Thoracic aorta (tissue), 2 donors: Measurements from ENCODE around the gene ZFR. TPM values are rescaled to one million over a fixed set of nuclear protein-coding genes. Genes with fewer than 3 reads are reported as not detected.

Source experiments
- ATAC-seq: fragments of 150-250 bp; one replicate; pipeline ENCODE4 v1.8.0; 2017; ENCODE audit warnings: low read depth; ENCODE audit not compliant: insufficient number of reproducible peaks, low FRiP score
- DNase-seq: peaks from one replicate; pipeline ENCODE4 v3.0.0-alpha.2; 2020; ENCODE audit warnings: low spot score
- H3K27ac ChIP-seq, 2 donors: fragments of 200-600 bp; sonication (generic); 1 replicate in 1 of 2; 2 replicates in 1 of 2; pipeline ENCODE4 v1.5.1; 2016; ENCODE audit warnings: mild to moderate bottlenecking in 2 of 2, moderate library complexity in 2 of 2
- H3K27me3 ChIP-seq: fragments of 200-600 bp; sonication (generic); replicated peaks from 2 replicates; pipeline ENCODE4 v1.6.0; 2016; ENCODE audit warnings: mild to moderate bottlenecking; ENCODE audit not compliant: insufficient read depth
- H3K36me3 ChIP-seq: fragments of 200-600 bp; sonication (generic); one replicate; pipeline ENCODE4 v1.5.1; 2016
- H3K4me1 ChIP-seq, 2 donors: fragments of 200-600 bp; sonication (generic); 1 replicate in 1 of 2; 2 replicates in 1 of 2; pipeline versions ENCODE4 v1.5.1 to v1.6.0; 2016; ENCODE audit warnings: low read depth in 2 of 2, mild to moderate bottlenecking in 1 of 2; ENCODE audit not compliant: control insufficient read depth in 1 of 2
- H3K4me3 ChIP-seq: fragments of 200-600 bp; sonication (generic); 2 replicates; pipeline ENCODE4 v1.5.1; 2016; ENCODE audit warnings: mild to moderate bottlenecking
- H3K9me3 ChIP-seq: fragments of 200-600 bp; sonication (generic); 2 replicates; pipeline ENCODE4 v1.5.1; 2016
- total RNA-seq, 2 donors: library from RNA; depleted of rRNA; stranded (reverse); fragments of >200 nt; gene quantifications; one replicate each; pipeline versions ENCODE4 v1.1.0 to v1.2.3, GENCODE V29; 2016
- TF ChIP-seq, protein P1 (sequence below): fragments of 200-600 bp; sonication (generic); IDR thresholded peaks from one replicate; pipeline ENCODE4 v1.5.1; 2019; ENCODE audit warnings: antibody characterized with exemption

ZFR gene
- total RNA-seq, 2 donors from 2014 or later: 54.2 to 78.6 TPM

DNA sequence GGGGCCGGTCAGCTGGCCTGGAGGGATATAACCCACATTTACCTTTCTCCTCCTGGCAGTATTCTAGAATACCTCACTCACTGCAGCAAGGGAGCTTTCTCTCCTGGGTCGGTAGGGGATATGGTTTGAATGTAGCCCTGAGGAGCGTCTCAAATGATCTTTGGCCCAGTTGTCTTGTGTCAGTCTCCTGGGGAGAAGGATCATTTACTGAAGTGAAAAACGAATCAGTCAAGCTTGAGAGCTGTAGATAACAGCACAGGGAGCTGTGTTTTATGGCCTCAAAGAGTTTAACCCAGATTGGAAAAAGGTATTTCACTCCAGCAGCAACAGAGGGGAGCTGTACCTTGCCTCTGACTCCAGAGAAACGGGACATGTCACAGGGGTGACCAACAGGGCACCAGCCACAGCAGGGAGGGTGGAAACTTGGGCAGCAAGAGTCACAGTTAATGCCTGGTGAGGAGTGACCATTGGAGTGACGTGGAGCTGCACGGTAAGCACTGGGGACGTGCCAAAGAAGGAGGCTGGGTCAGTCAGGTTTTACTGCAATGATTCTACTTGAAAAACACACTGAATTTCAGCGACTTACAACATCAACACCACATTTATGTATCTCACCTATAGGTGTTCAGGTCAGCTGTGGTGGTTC is 29.8 kb upstream of the ZFR start:
- Histone ChIP-seq H3K27ac (no peak overlapping the region), H3K4me3 (no peak overlapping the region), H3K27me3 (no peaks in the 10 kb centered on the region), H3K36me3 (no peaks in the 10 kb centered on the region), H3K9me3 (no peaks in the 10 kb centered on the region), H3K4me1 (no peaks in the 10 kb centered on the region)
- ATAC-seq (no peak), DNase-seq (no peak)
- TF ChIP-seq, protein P1, sequence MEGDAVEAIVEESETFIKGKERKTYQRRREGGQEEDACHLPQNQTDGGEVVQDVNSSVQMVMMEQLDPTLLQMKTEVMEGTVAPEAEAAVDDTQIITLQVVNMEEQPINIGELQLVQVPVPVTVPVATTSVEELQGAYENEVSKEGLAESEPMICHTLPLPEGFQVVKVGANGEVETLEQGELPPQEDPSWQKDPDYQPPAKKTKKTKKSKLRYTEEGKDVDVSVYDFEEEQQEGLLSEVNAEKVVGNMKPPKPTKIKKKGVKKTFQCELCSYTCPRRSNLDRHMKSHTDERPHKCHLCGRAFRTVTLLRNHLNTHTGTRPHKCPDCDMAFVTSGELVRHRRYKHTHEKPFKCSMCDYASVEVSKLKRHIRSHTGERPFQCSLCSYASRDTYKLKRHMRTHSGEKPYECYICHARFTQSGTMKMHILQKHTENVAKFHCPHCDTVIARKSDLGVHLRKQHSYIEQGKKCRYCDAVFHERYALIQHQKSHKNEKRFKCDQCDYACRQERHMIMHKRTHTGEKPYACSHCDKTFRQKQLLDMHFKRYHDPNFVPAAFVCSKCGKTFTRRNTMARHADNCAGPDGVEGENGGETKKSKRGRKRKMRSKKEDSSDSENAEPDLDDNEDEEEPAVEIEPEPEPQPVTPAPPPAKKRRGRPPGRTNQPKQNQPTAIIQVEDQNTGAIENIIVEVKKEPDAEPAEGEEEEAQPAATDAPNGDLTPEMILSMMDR: no peak

DNA sequence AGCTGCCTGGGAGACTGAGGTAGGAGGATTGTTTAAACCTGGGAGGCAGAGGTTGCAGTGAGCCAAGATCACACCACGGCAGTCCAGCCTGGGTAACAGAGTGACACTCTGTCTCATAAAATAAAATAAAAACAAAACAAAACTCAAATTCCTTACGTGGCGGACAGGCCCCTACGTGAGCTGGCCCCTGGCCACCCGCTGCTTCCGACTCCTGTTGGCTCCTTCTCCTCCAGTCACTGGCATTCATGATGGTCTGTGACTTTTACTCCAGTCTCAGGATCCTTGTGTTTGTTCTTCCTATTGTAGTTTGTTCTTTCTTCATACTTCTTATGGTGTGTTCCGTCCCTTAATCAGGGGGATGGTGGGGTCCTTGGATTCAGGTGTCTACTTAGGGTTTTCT is 28.5 kb upstream of the ZFR start:
- Histone ChIP-seq H3K4me1 (no peaks in the 10 kb centered on the region), H3K4me3 (no peak overlapping the region), H3K27ac (no peak overlapping the region), H3K36me3 (no peaks in the 10 kb centered on the region), H3K9me3 (no peaks in the 10 kb centered on the region), H3K27me3 (no peaks in the 10 kb centered on the region)
- DNase-seq (no peak), ATAC-seq (no peak)
- TF ChIP-seq, protein P1: no peak

DNA sequence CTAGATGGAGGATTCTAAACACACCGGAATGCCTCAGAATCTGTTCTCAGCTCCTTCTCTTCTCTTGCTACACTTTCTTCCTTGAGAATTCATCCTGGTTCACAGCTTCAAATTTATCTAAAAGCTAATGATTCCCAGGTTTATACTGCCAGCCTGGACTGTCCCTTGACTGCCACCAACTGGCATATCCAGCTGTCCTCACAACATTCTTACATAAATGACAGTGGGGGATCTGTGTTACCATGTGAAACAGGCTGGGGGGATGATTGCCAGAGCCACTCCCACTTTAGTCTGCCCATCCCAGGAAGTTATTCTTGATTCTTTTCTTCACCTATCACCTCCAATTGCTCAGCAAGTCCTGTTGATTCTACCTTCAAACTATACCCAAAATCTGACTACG is 27.2 kb upstream of the ZFR start:
- Histone ChIP-seq H3K36me3 (no peaks in the 10 kb centered on the region), H3K27me3 (no peaks in the 10 kb centered on the region), H3K4me3 (no peak overlapping the region), H3K4me1 (no peaks in the 10 kb centered on the region), H3K27ac (no peak overlapping the region), H3K9me3 (no peaks in the 10 kb centered on the region)
- DNase-seq (no peak), ATAC-seq (no peak)
- TF ChIP-seq, protein P1: no peak

DNA sequence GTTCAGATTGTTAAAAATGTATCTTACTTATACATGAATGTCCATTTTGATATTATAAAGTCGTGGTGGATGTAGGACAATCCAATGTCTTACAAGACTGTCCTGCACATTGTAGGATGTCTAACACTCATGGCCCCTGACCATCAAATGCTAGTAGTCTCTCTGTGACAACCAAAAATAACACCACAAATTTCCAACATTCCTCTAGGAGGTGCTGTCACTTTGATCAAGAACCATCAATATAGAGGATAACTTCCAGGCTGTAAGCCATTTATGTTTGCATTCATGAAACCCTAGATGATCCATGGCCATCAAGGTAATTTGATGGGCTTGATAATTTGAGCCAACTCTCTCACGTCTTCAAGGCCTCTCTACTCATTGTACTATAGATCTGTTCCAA is 20.5 kb upstream of the ZFR start:
- Histone ChIP-seq H3K36me3 (no peaks in the 10 kb centered on the region), H3K27me3 (no peaks in the 10 kb centered on the region), H3K4me1 (no peaks in the 10 kb centered on the region), H3K27ac (no peak overlapping the region), H3K4me3 (no peak overlapping the region), H3K9me3 (no peaks in the 10 kb centered on the region)
- DNase-seq (no peak), ATAC-seq (no peak)
- TF ChIP-seq, protein P1: no peak

DNA sequence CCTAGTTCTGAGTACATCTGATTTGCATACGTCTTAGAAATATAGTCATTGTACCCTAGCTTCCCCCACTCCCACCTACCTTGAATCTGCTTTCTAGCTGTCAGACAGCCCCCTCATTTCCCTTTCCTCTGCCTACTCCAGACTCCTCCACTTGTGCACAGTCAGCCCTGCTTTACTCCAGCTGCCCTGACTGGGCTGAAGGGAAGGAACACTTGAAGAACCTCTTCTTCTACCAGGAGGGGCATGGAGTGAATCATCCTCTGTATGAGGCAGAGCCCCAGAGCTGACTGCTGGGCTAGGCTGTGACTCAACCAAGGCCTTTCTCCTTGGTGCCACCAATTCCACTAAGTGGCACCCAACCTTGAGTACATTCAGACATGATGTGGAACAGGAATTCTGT is 18.1 kb upstream of the ZFR start:
- H3K9me3 ChIP-seq: no peaks in the 10 kb centered on the region
- H3K27me3 ChIP-seq: no peaks in the 10 kb centered on the region
- H3K4me3 ChIP-seq: no peak overlapping the region
- TF ChIP-seq, protein P1: no peak
- DNase-seq (no peak), ATAC-seq (no peak)
- H3K27ac ChIP-seq: no peak overlapping the region
- H3K4me1 ChIP-seq: no peaks in the 10 kb centered on the region
- no peaks in the 10 kb centered on the region for H3K36me3 ChIP-seq
